Calu3 (cell line): ENCODE results near the gene YY1. TPM values are rescaled to one million over a fixed set of nuclear protein-coding genes. Genes with fewer than 3 reads are reported as not detected.
"Not testable (repeated sequence)": the region's sequence is repeated elsewhere in the genome, so short reads cannot be mapped to it uniquely, and the experiment has no call there.

ENCODE experiments used
- BruUV-seq: library from RNA; stranded (reverse); fragments of 400-500 nt; replicated peaks from 2 replicates; lab custom pipeline; 2021; lab: Mats Ljungman, UMichigan
- CTCF ChIA-PET: fragments of 300-600 bp; sonication (Branson Sonifier 250); formaldehyde crosslinking; loops from one replicate; lab custom pipeline; 2022; ENCODE audit warnings: antibody characterized with exemption; lab: Charles Lee
- DNase-seq: peaks from one replicate; pipeline ENCODE4 v3.0.0; 2022
- H3K27ac Mint-ChIP-seq: one replicate; pipeline ENCODE4 v1.8.0; 2022; ENCODE audit warnings: mixed read lengths; ENCODE audit not compliant: unreplicated experiment
- H3K27me3 Mint-ChIP-seq: one replicate; pipeline ENCODE4 v1.8.0; 2022; ENCODE audit warnings: mixed read lengths; ENCODE audit not compliant: unreplicated experiment
- H3K36me3 Mint-ChIP-seq: one replicate; pipeline ENCODE4 v1.8.0; 2022; ENCODE audit warnings: mild to moderate bottlenecking, moderate library complexity, mixed read lengths; ENCODE audit not compliant: insufficient read depth, unreplicated experiment
- H3K4me1 Mint-ChIP-seq: one replicate; pipeline ENCODE4 v1.8.0; 2022; ENCODE audit warnings: mild to moderate bottlenecking, low read depth, mixed read lengths; ENCODE audit not compliant: unreplicated experiment
- H3K4me3 Mint-ChIP-seq: one replicate; pipeline ENCODE4 v1.8.0; 2022; ENCODE audit warnings: mild to moderate bottlenecking, low read depth, moderate library complexity, mixed read lengths; ENCODE audit not compliant: unreplicated experiment
- H3K9me3 Mint-ChIP-seq: one replicate; pipeline ENCODE4 v1.8.0; 2022; ENCODE audit warnings: low read depth, mixed read lengths; ENCODE audit not compliant: unreplicated experiment
- CTCF ChIP-seq: fragments of 200-600 bp; IDR thresholded peaks from one replicate; pipeline ENCODE4 v1.8.0; 2022; ENCODE audit warnings: antibody characterized with exemption; ENCODE audit not compliant: unreplicated experiment
- intact Hi-C: fragments of 100-400 bp; cut with micrococcal nuclease; formaldehyde crosslinking; loops from one replicate; pipeline ENCODE4 v1.10.0; 2022; ENCODE audit not compliant: unreplicated experiment
- total RNA-seq: library from RNA; stranded (reverse); gene quantifications from 2 replicates; pipeline ENCODE4 v1.2.3, GENCODE V29; 2022

Gene YY1
- total RNA-seq, 1 experiment from 2014 or later = 100.0 TPM

GRCh38 chr14:100208136-100208535 lies 30.8 kb upstream of the YY1 start:
- H3K4me1 Mint-ChIP-seq, H3K36me3 Mint-ChIP-seq, H3K9me3 Mint-ChIP-seq, BruUV-seq, H3K27me3 Mint-ChIP-seq, CTCF ChIA-PET, H3K4me3 Mint-ChIP-seq, H3K27ac Mint-ChIP-seq, intact Hi-C loops, DNase-seq: not testable (repeated sequence)

DNA sequence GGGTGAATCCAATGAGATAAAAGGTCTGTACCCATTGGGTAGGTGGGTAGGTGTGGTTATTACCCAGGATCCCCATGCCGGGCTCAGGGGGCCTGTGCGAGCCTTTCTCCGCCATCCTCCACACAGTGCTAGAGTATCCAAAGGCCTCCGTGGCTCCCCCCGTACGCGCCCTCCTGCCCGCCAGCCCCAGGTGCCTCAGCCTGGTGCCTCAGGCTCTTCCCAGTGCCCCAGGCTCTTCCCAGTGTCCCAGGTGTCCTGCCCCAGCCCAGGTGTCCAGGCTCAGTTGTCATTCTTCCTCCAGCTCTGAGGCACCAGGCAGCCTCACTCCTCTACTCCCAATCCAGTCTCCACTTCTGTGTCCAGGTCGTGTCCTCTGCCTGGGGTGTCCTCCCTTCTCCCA lies 27.6 kb upstream of the YY1 start:
- Mint-ChIP-seq H3K4me3 (no peak overlapping the region), H3K4me1 (peaks cover 10% of the 10 kb centered on the region), H3K9me3 (no peaks in the 10 kb centered on the region), H3K36me3 (peaks cover 19% of the 10 kb centered on the region), H3K27me3 (no peaks in the 10 kb centered on the region), H3K27ac (no peak overlapping the region)
- CTCF ChIA-PET = no interaction called here
- no peak for TF ChIP-seq CTCF
- BruUV-seq = no TSS peak
- no peak for DNase-seq
- intact Hi-C loops = no loop called here

GRCh38 chr14:100211893-100212292 lies 27.1 kb upstream of the YY1 start:
- CTCF ChIA-PET = no interaction called here
- no TSS peak for BruUV-seq

GRCh38 chr14:100212476-100213333 lies 26.2 kb upstream of the YY1 start:
- DNase-seq = no peak
- CTCF ChIA-PET = interaction anchor here (1.2 kb wide), 1 partner anchor 20 kb away, joined by 3 read pairs; no protein-coding TSS in a partner anchor
- intact Hi-C loops = no loop called here
- BruUV-seq = no TSS peak
- H3K4me3 Mint-ChIP-seq = no peak overlapping the region
- H3K36me3 Mint-ChIP-seq = peaks cover 19% of the 10 kb centered on the region
- peaks cover 10% of the 10 kb centered on the region for H3K4me1 Mint-ChIP-seq
- no peaks in the 10 kb centered on the region for H3K27me3 Mint-ChIP-seq
- no peaks in the 10 kb centered on the region for H3K9me3 Mint-ChIP-seq
- TF ChIP-seq CTCF = no peak
- no peak overlapping the region for H3K27ac Mint-ChIP-seq

More at GRCh38 chr14:100211893-100212292, 27.1 kb upstream of the YY1 start:
- intact Hi-C loops = no loop called here
- Mint-ChIP-seq H3K27ac (no peak overlapping the region), H3K27me3 (no peaks in the 10 kb centered on the region), H3K9me3 (no peaks in the 10 kb centered on the region), H3K4me1 (peaks cover 10% of the 10 kb centered on the region), H3K36me3 (peaks cover 19% of the 10 kb centered on the region), H3K4me3 (no peak overlapping the region)
- no peak for TF ChIP-seq CTCF
- DNase-seq = no peak

DNA sequence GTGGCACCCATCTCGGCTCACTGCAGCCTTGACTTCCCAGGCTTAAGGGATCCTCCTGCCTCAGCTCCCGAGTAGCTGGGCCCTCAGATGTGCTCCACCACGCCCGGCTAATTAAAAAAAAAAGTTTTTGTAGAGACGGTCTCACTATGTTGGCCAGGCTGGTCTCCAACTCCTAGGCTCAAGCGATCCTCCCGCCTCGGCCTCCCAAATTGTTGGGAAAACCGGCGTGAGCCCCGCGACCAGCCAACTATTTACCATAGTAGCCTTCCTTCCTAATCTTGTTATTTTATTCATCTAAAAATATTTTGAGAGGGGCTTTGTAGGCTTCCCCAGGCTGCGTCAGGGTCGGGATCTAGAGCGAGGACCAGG lies 25.4 kb upstream of the YY1 start:
- Mint-ChIP-seq H3K4me3 (peak overlapping the region; percentile 58), H3K4me1 (peaks cover 10% of the 10 kb centered on the region), H3K27me3 (no peaks in the 10 kb centered on the region), H3K27ac (no peak overlapping the region), H3K9me3 (no peaks in the 10 kb centered on the region), H3K36me3 (peaks cover 19% of the 10 kb centered on the region)
- BruUV-seq = no TSS peak
- DNase-seq = no peak
- intact Hi-C loops = no loop called here
- CTCF ChIA-PET = interaction anchor here (1.2 kb wide), 1 partner anchor 21 kb away, joined by 3 read pairs; no protein-coding TSS in a partner anchor
- no peak for TF ChIP-seq CTCF
